HepG2 (cell line): Measurements from ENCODE around the gene FMOD. TPM values are rescaled to one million over a fixed set of nuclear protein-coding genes. Genes with fewer than 3 reads are reported as not detected.

Experiments
- BRF2 ChIP-seq: sonication (generic); formaldehyde crosslinking; IDR thresholded peaks from 2 replicates; pipeline ENCODE4 v1.8.1; 2022; ENCODE audit warnings: mild to moderate bottlenecking, missing genetic modification reagents
- HMGXB3 ChIP-seq: sonication (generic); formaldehyde crosslinking; IDR thresholded peaks from 2 replicates; pipeline ENCODE4 v1.4.0; 2020; ENCODE audit warnings: missing genetic modification reagents, borderline replicate concordance
- KLF15 ChIP-seq: sonication (generic); formaldehyde crosslinking; IDR thresholded peaks from 2 replicates; pipeline ENCODE4 v1.8.1; 2023; ENCODE audit warnings: borderline replicate concordance, mild to moderate bottlenecking, inconsistent platforms, missing genetic modification reagents, mixed read lengths
- MAFF ChIP-seq: IDR thresholded peaks from 2 replicates; pipeline ENCODE4 v1.6.1; 2011; ENCODE audit warnings: low read depth, low read length, improper control_type of control experiment
- PRDM15 ChIP-seq: sonication (generic); formaldehyde crosslinking; IDR thresholded peaks from 2 replicates; pipeline ENCODE4 v1.4.0; 2020; ENCODE audit warnings: missing genetic modification reagents
- THAP7 ChIP-seq: sonication (generic); formaldehyde crosslinking; IDR thresholded peaks from 2 replicates; pipeline ENCODE4 v1.8.1; 2023; ENCODE audit warnings: mild to moderate bottlenecking, missing genetic modification reagents
- XBP1 ChIP-seq: sonication (generic); formaldehyde crosslinking; IDR thresholded peaks from 2 replicates; pipeline ENCODE4 v1.5.0; 2020; ENCODE audit warnings: missing genetic modification reagents
- YEATS4 ChIP-seq: sonication (generic); formaldehyde crosslinking; IDR thresholded peaks from 2 replicates; pipeline ENCODE4 v1.4.0; 2020; ENCODE audit warnings: missing genetic modification reagents, borderline replicate concordance
- ZNF10 ChIP-seq: sonication (generic); formaldehyde crosslinking; IDR thresholded peaks from 2 replicates; pipeline ENCODE4 v1.4.0; 2020; ENCODE audit warnings: mild to moderate bottlenecking, low read depth, missing genetic modification reagents, borderline replicate concordance
- ZNF205 ChIP-seq: IDR thresholded peaks from 2 replicates; pipeline ENCODE4 v1.6.1; 2018; ENCODE audit warnings: missing biosample characterization, missing genetic modification reagents
- ZNF451 ChIP-seq: sonication (generic); formaldehyde crosslinking; IDR thresholded peaks from 2 replicates; pipeline ENCODE4 v1.5.0; 2020; ENCODE audit warnings: mild to moderate bottlenecking, missing genetic modification reagents
- ZNF563 ChIP-seq: sonication (generic); formaldehyde crosslinking; IDR thresholded peaks from 2 replicates; pipeline ENCODE4 v1.8.0; 2022; ENCODE audit warnings: mild to moderate bottlenecking, moderate library complexity, missing genetic modification reagents
- ZNF609 ChIP-seq: sonication (generic); formaldehyde crosslinking; IDR thresholded peaks from 2 replicates; pipeline ENCODE4 v1.4.0; 2020; ENCODE audit warnings: mild to moderate bottlenecking, missing genetic modification reagents, borderline replicate concordance
- ZNF773 ChIP-seq: sonication (generic); formaldehyde crosslinking; IDR thresholded peaks from 2 replicates; pipeline ENCODE4 v1.4.0; 2020; ENCODE audit warnings: missing genetic modification reagents, borderline replicate concordance
- ZNF878 ChIP-seq: sonication (generic); formaldehyde crosslinking; IDR thresholded peaks from 2 replicates; pipeline ENCODE4 v1.8.1; 2023; ENCODE audit warnings: mild to moderate bottlenecking, missing genetic modification reagents, moderate library complexity
- polyA plus RNA-seq, 8 experiments: library from polyadenylated mRNA; depleted of rRNA in 3 of 8; stranded (reverse) in 7 of 8; unstranded in 1 of 8; fragments of >200 nt; fragmentation: Illumina TruSeq in 4 of 8; extraction: Trizol in 4 of 8; gene quantifications; 2 replicates each; pipeline versions ENCODE4 v1.2.1 to v1.2.3, GENCODE V29; 2011 to 2016; ENCODE audit warnings: low read depth in 4 of 8, missing spikeins in 1 of 8, mixed read lengths in 1 of 8; ENCODE audit not compliant: insufficient read depth in 1 of 8
- total RNA-seq, 5 experiments: library from RNA; depleted of rRNA; stranded (reverse); fragments of >200 nt; fragmentation: Illumina TruSeq; extraction: Trizol; gene quantifications; 2 replicates each; pipeline ENCODE4 v1.2.3, GENCODE V29; 2016; ENCODE audit warnings: low read depth in 1 of 5

Gene FMOD
- total and polyA plus RNA-seq, 2 of the 13 experiments (the other 11 are each of a cell fraction or from before 2014, with no cell fraction given), result 0.08 TPM; not detected in 1

- TF ChIP-seq PRDM15 (CRISPR knock-in tag) (no peak), ZNF205 (no peak), ZNF773 (no peak), XBP1 (CRISPR knock-in tag) (no peak), KLF15 (no peak), HMGXB3 (no peak), ZNF10 (CRISPR knock-in tag) (no peak), ZNF609 (no peak), YEATS4 (CRISPR knock-in tag) (0 out of 2 replicates have a peak, but pooled peaks have one; percentile 43), BRF2 (CRISPR knock-in tag) (no peak), THAP7 (CRISPR knock-in tag) (0 out of 2 replicates have a peak, but pooled peaks have one; percentile 30), MAFF (no peak), ZNF563 (CRISPR knock-in tag) (0 out of 2 replicates have a peak, but pooled peaks have one; percentile 12), ZNF451 (CRISPR knock-in tag) (no peak), ZNF878 (CRISPR knock-in tag) (no peak)
Measured at GRCh38 chr1:203305809-203306088, 45.2 kb downstream of the FMOD start (continued).
